HL-60 (cell line): ENCODE data around the gene IGSF10.

Source experiments
- CTCF ChIP-seq: IDR thresholded peaks from one replicate; pipeline ENCODE4 v1.5.1; 2011; ENCODE audit warnings: low read length, control low read depth, inconsistent platforms; ENCODE audit not compliant: insufficient read depth
- REST ChIP-seq: IDR thresholded peaks from 2 replicates; pipeline ENCODE4 v1.6.1; 2012; ENCODE audit warnings: low read depth; ENCODE audit not compliant: insufficient replicate concordance

GRCh38 chr3:151426341-151426657, 34.6 kb downstream of the IGSF10 start:
- TF ChIP-seq REST (no peak), CTCF (no peak)
